ENCODE measurements around the gene TTC19. TPM values are rescaled to one million over a fixed set of nuclear protein-coding genes. Genes with fewer than 3 reads are reported as not detected.
"Not testable (repeated sequence)": the region's sequence is repeated elsewhere in the genome, so short reads cannot be mapped to it uniquely, and the experiment has no call there.

TTC19 gene
- total and polyA plus RNA-seq, 2 experiments from 2014 or later = 31.8 to 46.5 TPM

DNA sequence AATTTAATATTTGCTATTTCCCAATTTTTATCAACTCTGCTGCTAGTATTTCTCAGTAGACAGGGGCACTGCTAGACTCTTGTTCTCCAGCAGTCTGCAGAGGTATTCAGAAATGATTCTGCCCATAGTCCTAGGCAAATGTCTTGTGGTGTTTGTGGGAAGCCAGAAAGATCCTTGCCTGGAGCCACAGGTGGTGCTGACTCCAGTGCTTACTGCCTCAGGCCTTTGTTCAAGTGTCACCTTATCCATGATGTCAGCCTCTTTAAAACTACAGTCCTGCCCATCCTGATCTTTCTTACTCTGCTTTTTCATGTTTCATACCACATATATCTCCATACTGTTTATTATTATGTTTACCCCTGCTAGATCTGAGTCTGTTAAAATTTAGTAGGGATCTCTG lies 26.6 kb upstream of the TTC19 start:
- no peak overlapping the region for H3K4me2 ChIP-seq
- DNase-seq (ENCODE audit: low spot score) = no peak
- H3K4me1 ChIP-seq (ENCODE audit: insufficient read depth) = no peaks in the 10 kb centered on the region
- H3K27ac ChIP-seq = no peak overlapping the region
- no peaks in the 10 kb centered on the region for H3K79me2 ChIP-seq
- no peak overlapping the region for H2AFZ ChIP-seq
- H3K27me3 ChIP-seq = no peaks in the 10 kb centered on the region
- no peaks in the 10 kb centered on the region for H3K9me3 ChIP-seq (ENCODE audit: low read depth)
- H4K20me1 ChIP-seq (ENCODE audit: insufficient read depth, poor library complexity, severe bottlenecking) = no peaks in the 10 kb centered on the region
- no peaks in the 10 kb centered on the region for H3K36me3 ChIP-seq (replicated peaks; ENCODE audit: insufficient read depth, low read depth)
- no peak overlapping the region for H3K4me3 ChIP-seq
- no peak for TF ChIP-seq EZH2 (IDR thresholded peaks at IDR 0.05; ENCODE audit: borderline replicate concordance)
- TF ChIP-seq EZH2phosphoT487 (IDR thresholded peaks at IDR 0.05; ENCODE audit: low read depth, severe bottlenecking, unreplicated experiment) = no peak
- TF ChIP-seq, protein P1, sequence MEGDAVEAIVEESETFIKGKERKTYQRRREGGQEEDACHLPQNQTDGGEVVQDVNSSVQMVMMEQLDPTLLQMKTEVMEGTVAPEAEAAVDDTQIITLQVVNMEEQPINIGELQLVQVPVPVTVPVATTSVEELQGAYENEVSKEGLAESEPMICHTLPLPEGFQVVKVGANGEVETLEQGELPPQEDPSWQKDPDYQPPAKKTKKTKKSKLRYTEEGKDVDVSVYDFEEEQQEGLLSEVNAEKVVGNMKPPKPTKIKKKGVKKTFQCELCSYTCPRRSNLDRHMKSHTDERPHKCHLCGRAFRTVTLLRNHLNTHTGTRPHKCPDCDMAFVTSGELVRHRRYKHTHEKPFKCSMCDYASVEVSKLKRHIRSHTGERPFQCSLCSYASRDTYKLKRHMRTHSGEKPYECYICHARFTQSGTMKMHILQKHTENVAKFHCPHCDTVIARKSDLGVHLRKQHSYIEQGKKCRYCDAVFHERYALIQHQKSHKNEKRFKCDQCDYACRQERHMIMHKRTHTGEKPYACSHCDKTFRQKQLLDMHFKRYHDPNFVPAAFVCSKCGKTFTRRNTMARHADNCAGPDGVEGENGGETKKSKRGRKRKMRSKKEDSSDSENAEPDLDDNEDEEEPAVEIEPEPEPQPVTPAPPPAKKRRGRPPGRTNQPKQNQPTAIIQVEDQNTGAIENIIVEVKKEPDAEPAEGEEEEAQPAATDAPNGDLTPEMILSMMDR (IDR thresholded peaks at IDR 0.05; ENCODE audit: poor library complexity) = no peak
- no peaks in the 10 kb centered on the region for H3K9me2 ChIP-seq (replicated peaks; ENCODE audit: insufficient read depth)

DNA sequence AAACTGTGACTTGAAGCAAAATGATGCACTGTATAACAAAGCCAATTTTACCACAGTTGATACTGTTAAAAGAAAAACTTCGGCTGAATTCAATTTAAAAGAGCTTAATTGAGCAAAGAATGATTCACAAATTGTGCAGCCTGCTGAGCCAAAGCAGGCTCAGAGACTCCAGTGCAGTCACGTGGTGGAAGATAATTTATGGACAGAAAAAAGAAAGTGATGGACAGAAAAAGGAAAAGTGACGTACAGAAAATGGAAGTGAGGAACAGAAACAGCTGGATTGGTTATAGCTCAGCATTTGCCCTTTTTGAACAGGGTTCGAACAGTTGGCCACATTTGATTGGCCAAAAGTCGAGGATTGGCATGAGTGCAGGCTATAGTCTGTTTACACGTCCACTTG lies 25.8 kb upstream of the TTC19 start:
- 91% methylated on average over 6 of the region's 6 CpGs for WGBS (ENCODE audit: low lambda C conversion rate, missing lambda C conversion rate)
- TF ChIP-seq, protein P1 (IDR thresholded peaks at IDR 0.05; ENCODE audit: poor library complexity) = no peak
- no peak for TF ChIP-seq EZH2 (IDR thresholded peaks at IDR 0.05; ENCODE audit: borderline replicate concordance)
- TF ChIP-seq EZH2phosphoT487 (IDR thresholded peaks at IDR 0.05; ENCODE audit: low read depth, severe bottlenecking, unreplicated experiment) = no peak

DNA sequence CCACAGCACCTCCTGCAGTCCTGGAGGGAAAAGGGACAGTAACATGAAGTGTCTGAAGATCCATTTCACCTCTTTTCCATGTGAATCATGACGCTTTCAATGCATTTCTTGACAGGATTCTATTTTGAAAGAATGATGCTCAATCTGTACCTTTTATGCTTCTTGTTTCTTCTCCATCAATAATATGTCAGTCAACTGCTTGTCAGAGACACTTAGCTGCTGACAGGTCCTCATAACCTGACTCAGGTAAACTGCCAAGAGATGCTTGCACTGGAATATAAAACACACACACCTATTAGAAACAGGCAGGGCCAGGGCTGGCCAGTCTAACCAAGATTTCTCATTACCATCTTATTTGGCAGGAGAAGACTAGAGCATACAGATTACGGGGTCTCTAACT lies 21.7 kb upstream of the TTC19 start:
- H3K36me3 ChIP-seq (replicated peaks; ENCODE audit: insufficient read depth, low read depth) = no peaks in the 10 kb centered on the region
- H3K4me1 ChIP-seq (ENCODE audit: insufficient read depth) = no peaks in the 10 kb centered on the region
- no peak overlapping the region for H2AFZ ChIP-seq
- 95% methylated on average over 2 of the region's 2 CpGs for WGBS (ENCODE audit: low lambda C conversion rate, missing lambda C conversion rate)
- no peak overlapping the region for H3K4me2 ChIP-seq
- no peaks in the 10 kb centered on the region for H3K9me2 ChIP-seq (replicated peaks; ENCODE audit: insufficient read depth)
- no peaks in the 10 kb centered on the region for H4K20me1 ChIP-seq (ENCODE audit: insufficient read depth, poor library complexity, severe bottlenecking)
- TF ChIP-seq EZH2 (IDR thresholded peaks at IDR 0.05; ENCODE audit: borderline replicate concordance) (no peak), EZH2phosphoT487 (IDR thresholded peaks at IDR 0.05; ENCODE audit: low read depth, severe bottlenecking, unreplicated experiment) (no peak)
- TF ChIP-seq, protein P1 (IDR thresholded peaks at IDR 0.05; ENCODE audit: poor library complexity) = no peak
- no peak overlapping the region for H3K27ac ChIP-seq
- DNase-seq (ENCODE audit: low spot score) = no peak
- H3K9me3 ChIP-seq (ENCODE audit: low read depth) = no peaks in the 10 kb centered on the region
- no peaks in the 10 kb centered on the region for H3K79me2 ChIP-seq
- no peak overlapping the region for H3K4me3 ChIP-seq
- no peaks in the 10 kb centered on the region for H3K27me3 ChIP-seq

More for the DNA sequence above, 25.8 kb upstream of the TTC19 start:
- Histone ChIP-seq H4K20me1 (ENCODE audit: insufficient read depth, poor library complexity, severe bottlenecking) (no peaks in the 10 kb centered on the region), H3K4me3 (no peak overlapping the region), H3K36me3 (replicated peaks; ENCODE audit: insufficient read depth, low read depth) (no peaks in the 10 kb centered on the region), H2AFZ (no peak overlapping the region), H3K27me3 (no peaks in the 10 kb centered on the region), H3K27ac (no peak overlapping the region), H3K4me2 (no peak overlapping the region), H3K79me2 (no peaks in the 10 kb centered on the region), H3K9me2 (replicated peaks; ENCODE audit: insufficient read depth) (no peaks in the 10 kb centered on the region), H3K4me1 (ENCODE audit: insufficient read depth) (no peaks in the 10 kb centered on the region), H3K9me3 (ENCODE audit: low read depth) (no peaks in the 10 kb centered on the region)
- DNase-seq (ENCODE audit: low spot score) = no peak

DNA sequence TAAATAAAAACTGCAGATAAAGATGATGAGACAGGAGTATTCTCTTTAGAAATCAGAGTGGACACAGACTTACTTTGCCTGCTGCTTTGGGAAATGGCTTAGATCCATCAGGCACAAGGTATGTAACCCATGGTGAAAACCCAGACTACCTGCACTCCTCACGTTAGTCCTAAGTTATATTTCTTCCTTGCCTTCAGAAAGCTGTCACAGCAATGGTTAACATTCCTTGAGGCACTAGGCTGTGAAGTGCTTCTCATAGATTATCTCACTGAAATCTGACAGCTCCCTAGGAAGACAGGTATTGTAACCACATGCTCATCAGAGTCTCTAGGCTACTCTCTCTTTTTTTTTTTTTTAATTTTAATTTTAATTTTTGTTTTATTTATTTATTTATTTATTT lies 21.0 kb upstream of the TTC19 start:
- Histone ChIP-seq H3K9me3 (ENCODE audit: low read depth) (no peaks in the 10 kb centered on the region), H3K4me2 (no peak overlapping the region), H3K36me3 (replicated peaks; ENCODE audit: insufficient read depth, low read depth) (no peaks in the 10 kb centered on the region), H3K27me3 (no peaks in the 10 kb centered on the region), H3K79me2 (no peaks in the 10 kb centered on the region), H4K20me1 (ENCODE audit: insufficient read depth, poor library complexity, severe bottlenecking) (no peaks in the 10 kb centered on the region), H3K9me2 (replicated peaks; ENCODE audit: insufficient read depth) (no peaks in the 10 kb centered on the region), H2AFZ (no peak overlapping the region), H3K27ac (no peak overlapping the region), H3K4me3 (no peak overlapping the region), H3K4me1 (ENCODE audit: insufficient read depth) (no peaks in the 10 kb centered on the region)
- no peak for DNase-seq (ENCODE audit: low spot score)
- TF ChIP-seq EZH2 (IDR thresholded peaks at IDR 0.05; ENCODE audit: borderline replicate concordance) (no peak), EZH2phosphoT487 (IDR thresholded peaks at IDR 0.05; ENCODE audit: low read depth, severe bottlenecking, unreplicated experiment) (no peak)
- TF ChIP-seq, protein P1 (IDR thresholded peaks at IDR 0.05; ENCODE audit: poor library complexity) = no peak
- WGBS (ENCODE audit: low lambda C conversion rate, missing lambda C conversion rate) = 59% methylated on average over 1 of the region's 1 CpG

DNA sequence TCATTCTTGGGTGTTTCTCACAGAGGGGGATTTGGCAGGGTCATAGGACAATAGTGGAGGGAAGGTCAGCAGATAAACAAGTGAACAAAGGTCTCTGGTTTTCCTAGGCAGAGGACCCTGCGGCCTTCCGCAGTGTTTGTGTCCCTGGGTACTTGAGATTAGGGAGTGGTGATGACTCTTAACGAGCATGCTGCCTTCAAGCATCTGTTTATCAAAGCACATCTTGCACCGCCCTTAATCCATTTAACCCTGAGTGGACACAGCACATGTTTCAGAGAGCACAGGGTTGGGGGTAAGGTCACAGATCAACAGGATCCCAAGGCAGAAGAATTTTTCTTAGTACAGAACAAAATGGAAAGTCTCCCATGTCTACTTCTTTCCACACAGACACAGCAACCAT lies 20.6 kb upstream of the TTC19 start:
- not testable (repeated sequence) for H3K9me3 ChIP-seq (ENCODE audit: low read depth); H3K4me3 ChIP-seq; H3K9me2 ChIP-seq (replicated peaks; ENCODE audit: insufficient read depth); H4K20me1 ChIP-seq (ENCODE audit: insufficient read depth, poor library complexity, severe bottlenecking); H3K27ac ChIP-seq; H3K4me2 ChIP-seq; DNase-seq (ENCODE audit: low spot score); H3K4me1 ChIP-seq (ENCODE audit: insufficient read depth); H3K36me3 ChIP-seq (replicated peaks; ENCODE audit: insufficient read depth, low read depth); H2AFZ ChIP-seq; H3K79me2 ChIP-seq; H3K27me3 ChIP-seq
- 73% methylated on average over 4 of the region's 4 CpGs for WGBS (ENCODE audit: low lambda C conversion rate, missing lambda C conversion rate)
